ENCODE results near the gene PPP1R3E. TPM values are rescaled to one million over a fixed set of nuclear protein-coding genes. Genes with fewer than 3 reads are reported as not detected.

PPP1R3E gene
- polyA plus RNA-seq, 3 donors = 0.81 to 16.7 (median 0.88) TPM

DNA sequence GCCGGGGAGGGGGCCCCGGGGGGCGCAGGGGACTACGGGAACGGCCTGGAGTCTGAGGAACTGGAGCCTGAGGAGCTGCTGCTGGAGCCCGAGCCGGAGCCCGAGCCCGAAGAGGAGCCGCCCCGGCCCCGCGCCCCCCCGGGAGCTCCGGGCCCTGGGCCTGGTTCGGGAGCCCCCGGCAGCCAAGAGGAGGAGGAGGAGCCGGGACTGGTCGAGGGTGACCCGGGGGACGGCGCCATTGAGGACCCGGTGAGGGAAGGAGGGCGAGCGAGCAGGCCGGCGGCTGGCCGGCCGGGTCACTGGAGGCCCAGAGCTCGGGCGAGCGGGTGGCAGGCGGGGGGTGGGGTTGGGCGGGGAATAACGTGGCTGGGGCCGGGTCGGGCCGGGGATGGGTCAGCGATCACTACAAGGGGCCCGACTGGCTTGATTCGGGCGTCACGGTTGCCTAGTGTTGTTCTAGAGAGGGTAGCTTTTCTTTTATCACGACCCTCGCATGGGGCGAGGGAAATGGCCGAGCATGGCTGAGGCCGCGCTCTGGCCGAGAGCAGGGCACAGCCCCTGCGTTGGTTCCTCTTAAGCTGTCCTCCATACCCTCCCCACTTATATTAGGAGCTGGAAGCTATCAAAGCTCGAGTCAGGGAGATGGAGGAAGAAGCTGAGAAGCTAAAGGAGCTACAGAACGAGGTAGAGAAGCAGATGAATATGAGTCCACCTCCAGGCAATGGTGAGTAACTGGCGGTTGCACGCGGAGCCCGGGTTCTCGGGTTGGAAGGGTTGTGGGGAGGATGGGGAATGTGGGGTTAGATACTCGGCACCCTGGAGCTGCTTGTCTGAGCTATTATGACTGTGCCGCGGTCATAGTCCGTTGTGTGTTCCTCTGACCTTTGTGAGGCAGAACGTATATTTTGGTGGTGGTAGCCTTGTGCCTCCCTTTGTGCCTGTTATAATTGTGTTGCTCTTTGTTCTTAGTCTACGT lies 19.2 kb upstream of the PPP1R3E start:
- peak; percentile 28 to 58 (median 37) for DNase-seq
- H3K4me2 ChIP-seq (replicated peaks; ENCODE audit: extremely low read depth, low read length, poor library complexity, severe bottlenecking) = peak overlapping the region; percentile 84
- TF ChIP-seq, protein P1, sequence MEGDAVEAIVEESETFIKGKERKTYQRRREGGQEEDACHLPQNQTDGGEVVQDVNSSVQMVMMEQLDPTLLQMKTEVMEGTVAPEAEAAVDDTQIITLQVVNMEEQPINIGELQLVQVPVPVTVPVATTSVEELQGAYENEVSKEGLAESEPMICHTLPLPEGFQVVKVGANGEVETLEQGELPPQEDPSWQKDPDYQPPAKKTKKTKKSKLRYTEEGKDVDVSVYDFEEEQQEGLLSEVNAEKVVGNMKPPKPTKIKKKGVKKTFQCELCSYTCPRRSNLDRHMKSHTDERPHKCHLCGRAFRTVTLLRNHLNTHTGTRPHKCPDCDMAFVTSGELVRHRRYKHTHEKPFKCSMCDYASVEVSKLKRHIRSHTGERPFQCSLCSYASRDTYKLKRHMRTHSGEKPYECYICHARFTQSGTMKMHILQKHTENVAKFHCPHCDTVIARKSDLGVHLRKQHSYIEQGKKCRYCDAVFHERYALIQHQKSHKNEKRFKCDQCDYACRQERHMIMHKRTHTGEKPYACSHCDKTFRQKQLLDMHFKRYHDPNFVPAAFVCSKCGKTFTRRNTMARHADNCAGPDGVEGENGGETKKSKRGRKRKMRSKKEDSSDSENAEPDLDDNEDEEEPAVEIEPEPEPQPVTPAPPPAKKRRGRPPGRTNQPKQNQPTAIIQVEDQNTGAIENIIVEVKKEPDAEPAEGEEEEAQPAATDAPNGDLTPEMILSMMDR (IDR thresholded peaks at IDR 0.05) = no peak
- peaks cover 27% of the 10 kb centered on the region for H3K79me2 ChIP-seq (ENCODE audit: insufficient read depth, low read length)
- peaks cover 27 to 37% of the 10 kb centered on the region in 2 donors for H3K36me3 ChIP-seq (replicated peaks in 1 of 2; ENCODE audit: control insufficient read depth in 1 of 2, insufficient read depth in 2 of 2, low read length in 2 of 2)
- H2AFZ ChIP-seq (ENCODE audit: insufficient read depth, low read depth, low read length, poor library complexity, severe bottlenecking) = peak overlapping the region; percentile 78
- peak overlapping the region; percentile 94 for H3K9ac ChIP-seq (ENCODE audit: insufficient read depth, low read length, poor library complexity, severe bottlenecking)
- intact Hi-C loops (cut with micrococcal nuclease) = loop anchor here (1.0 to 10.0 kb wide), 8 partner anchors 15 to 243 kb away; partner anchors contain the start of genes HOMEZ (in 2 of the 2), ACIN1 (in 1 of the 2), AP1G2 (in 1 of the 2) and BCL2L2 (in 1 of the 2)
- H3K9me3 Mint-ChIP-seq = peaks cover 0 to 3% (median 0%) of the 10 kb centered on the region in 7 donors
- H3K27ac Mint-ChIP-seq = peak overlapping the region; percentile 94 to 98 (median 96)
- H3K4me3 Mint-ChIP-seq = peak overlapping the region; percentile 90 to 92
- peak overlapping the region; percentile 86 to 93 for H3K27ac ChIP-seq (ENCODE audit: low read depth in 1 of 2, low read length in 2 of 2)
- H3K36me3 Mint-ChIP-seq = peaks cover 39 to 42% of the 10 kb centered on the region in 2 donors
- H3K9me3 ChIP-seq (replicated peaks in 1 of 2; ENCODE audit: control insufficient read depth in 1 of 2, insufficient read depth in 1 of 2, low read length in 2 of 2) = no peaks in the 10 kb centered on the region
- peak overlapping the region; percentile 74 to 92 (median 92) for H3K4me3 ChIP-seq (replicated peaks in 1 of 3; ENCODE audit: low read depth in 2 of 3, low read length in 3 of 3)
- peaks cover 24% of the 10 kb centered on the region for H4K20me1 ChIP-seq (ENCODE audit: insufficient read depth, low read length)
- H3K27me3 ChIP-seq (ENCODE audit: control insufficient read depth in 2 of 2, insufficient read depth in 2 of 2, low read length in 2 of 2) = no peaks in the 10 kb centered on the region
- H3K4me1 Mint-ChIP-seq = peaks cover 25% of the 10 kb centered on the region
- H3K27me3 Mint-ChIP-seq (ENCODE audit: low read depth in 3 of 3) = peaks cover 0 to 2% (median 0%) of the 10 kb centered on the region in 3 donors
- under 1% methylated on average over 30 of the region's 64 CpGs for WGBS (ENCODE audit: insufficient coverage)
- H3K4me1 ChIP-seq (ENCODE audit: control insufficient read depth in 1 of 2, insufficient read depth in 2 of 2, low read length in 2 of 2) = peaks cover 23 to 24% of the 10 kb centered on the region in 2 donors

Data from CD14-positive monocyte (primary cell).